ENCODE measurements around the gene KAZN.

The KAZN gene

GRCh38 chr1:14800014-14800413 lies 201.5 kb downstream of the KAZN start:
- DNase-seq (ENCODE audit: low read depth): no peak

GRCh38 chr1:14800500-14801076 lies 202.1 kb downstream of the KAZN start:
- DNase-seq (ENCODE audit: low read depth): no peak

- no peak for DNase-seq (ENCODE audit: low read depth)
These were observed 204.7 kb downstream of the KAZN start for GRCh38 chr1:14803002-14803789.

GRCh38 chr1:14804626-14805025 lies 206.1 kb downstream of the KAZN start:
- DNase-seq (ENCODE audit: low read depth): no peak

GRCh38 chr1:14806772-14807171 lies 208.3 kb downstream of the KAZN start:
- no peak for DNase-seq (ENCODE audit: low read depth)

GRCh38 chr1:14808768-14809167 lies 210.3 kb downstream of the KAZN start:
- no peak for DNase-seq (ENCODE audit: low read depth)

GRCh38 chr1:14809191-14809981 lies 210.9 kb downstream of the KAZN start:
- no peak for DNase-seq (ENCODE audit: low read depth)

- DNase-seq (ENCODE audit: low read depth): no peak
These were observed 212.3 kb downstream of the KAZN start for GRCh38 chr1:14810595-14811361.

GRCh38 chr1:14811573-14811972 lies 213.1 kb downstream of the KAZN start:
- no peak for DNase-seq (ENCODE audit: low read depth)

- DNase-seq (ENCODE audit: low read depth): no peak
These were observed 213.7 kb downstream of the KAZN start for GRCh38 chr1:14812189-14812588.

- no peak for DNase-seq (ENCODE audit: low read depth)
These were observed 216.8 kb downstream of the KAZN start for GRCh38 chr1:14815175-14815877.

- DNase-seq (ENCODE audit: low read depth): no peak
These were observed 219.0 kb downstream of the KAZN start for GRCh38 chr1:14817223-14818170.

GRCh38 chr1:14820295-14821085 lies 222.0 kb downstream of the KAZN start:
- DNase-seq (ENCODE audit: low read depth): no peak

GRCh38 chr1:14822493-14822892 lies 224.0 kb downstream of the KAZN start:
- no peak for DNase-seq (ENCODE audit: low read depth)

GRCh38 chr1:14822996-14823395 lies 224.5 kb downstream of the KAZN start:
- DNase-seq (ENCODE audit: low read depth): no peak

GRCh38 chr1:14824314-14824915 lies 225.9 kb downstream of the KAZN start:
- DNase-seq (ENCODE audit: low read depth): no peak

- DNase-seq (ENCODE audit: low read depth): no peak
These were observed 226.9 kb downstream of the KAZN start for GRCh38 chr1:14825396-14825795.

GRCh38 chr1:14826172-14826636 lies 227.7 kb downstream of the KAZN start:
- no peak for DNase-seq (ENCODE audit: low read depth)

- no peak for DNase-seq (ENCODE audit: low read depth)
These were observed 228.3 kb downstream of the KAZN start for GRCh38 chr1:14826731-14827326.

All from stimulated activated CD8-positive, alpha-beta memory T cell treated with anti-CD3 and anti-CD28 coated beads, Interleukin-12 subunit alpha, Interleukin-12 subunit beta, amount 100 ng/mL, for 4 hours (primary cell).